ENCODE results near the gene AKR1E2.

AKR1E2 gene

DNA sequence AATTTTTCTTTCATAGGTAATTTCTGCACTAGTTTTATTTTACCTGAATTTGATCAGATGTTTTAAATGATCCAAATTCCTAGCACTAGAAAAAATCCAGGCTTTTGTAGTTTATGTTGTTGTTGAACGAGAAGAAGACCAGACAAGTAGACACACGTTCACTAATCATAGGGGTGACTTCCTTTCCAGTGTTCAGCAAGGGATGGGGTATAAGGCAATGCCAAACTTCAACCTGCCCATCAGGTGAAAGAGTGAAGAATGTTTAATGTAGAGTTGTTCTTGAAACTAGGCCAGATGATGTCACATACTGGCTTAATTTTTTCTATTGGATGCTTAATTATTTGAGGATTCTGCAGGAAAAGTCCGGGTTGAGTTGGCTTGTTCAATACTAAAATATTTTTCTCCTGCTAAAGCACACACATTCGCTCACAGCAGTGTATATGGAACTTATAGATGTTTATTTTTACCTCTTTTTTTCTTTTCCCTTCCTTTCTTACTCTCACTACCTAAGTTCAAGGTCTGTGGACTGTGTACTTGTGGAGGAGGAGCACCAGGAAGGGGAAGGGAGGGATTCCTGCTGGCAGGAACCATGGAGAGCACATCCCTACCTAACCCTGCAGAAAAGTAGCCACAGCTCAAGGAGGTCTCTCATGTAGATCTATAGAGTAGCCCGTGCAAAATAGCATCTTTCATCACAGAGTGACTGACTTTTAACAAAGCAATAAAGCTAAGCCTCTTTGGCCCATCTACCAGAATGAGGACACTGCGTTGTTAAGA lies 23.1 kb upstream of the AKR1E2 start:
- DNase-seq (ENCODE audit: low read depth): no peak
- H3K4me3 ChIP-seq (ENCODE audit: low read depth, low read length): no peak overlapping the region
- TF ChIP-seq, protein P1, sequence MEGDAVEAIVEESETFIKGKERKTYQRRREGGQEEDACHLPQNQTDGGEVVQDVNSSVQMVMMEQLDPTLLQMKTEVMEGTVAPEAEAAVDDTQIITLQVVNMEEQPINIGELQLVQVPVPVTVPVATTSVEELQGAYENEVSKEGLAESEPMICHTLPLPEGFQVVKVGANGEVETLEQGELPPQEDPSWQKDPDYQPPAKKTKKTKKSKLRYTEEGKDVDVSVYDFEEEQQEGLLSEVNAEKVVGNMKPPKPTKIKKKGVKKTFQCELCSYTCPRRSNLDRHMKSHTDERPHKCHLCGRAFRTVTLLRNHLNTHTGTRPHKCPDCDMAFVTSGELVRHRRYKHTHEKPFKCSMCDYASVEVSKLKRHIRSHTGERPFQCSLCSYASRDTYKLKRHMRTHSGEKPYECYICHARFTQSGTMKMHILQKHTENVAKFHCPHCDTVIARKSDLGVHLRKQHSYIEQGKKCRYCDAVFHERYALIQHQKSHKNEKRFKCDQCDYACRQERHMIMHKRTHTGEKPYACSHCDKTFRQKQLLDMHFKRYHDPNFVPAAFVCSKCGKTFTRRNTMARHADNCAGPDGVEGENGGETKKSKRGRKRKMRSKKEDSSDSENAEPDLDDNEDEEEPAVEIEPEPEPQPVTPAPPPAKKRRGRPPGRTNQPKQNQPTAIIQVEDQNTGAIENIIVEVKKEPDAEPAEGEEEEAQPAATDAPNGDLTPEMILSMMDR (conservative IDR thresholded peaks at IDR 0.05; ENCODE audit: low read depth, low read length): no peak

DNA sequence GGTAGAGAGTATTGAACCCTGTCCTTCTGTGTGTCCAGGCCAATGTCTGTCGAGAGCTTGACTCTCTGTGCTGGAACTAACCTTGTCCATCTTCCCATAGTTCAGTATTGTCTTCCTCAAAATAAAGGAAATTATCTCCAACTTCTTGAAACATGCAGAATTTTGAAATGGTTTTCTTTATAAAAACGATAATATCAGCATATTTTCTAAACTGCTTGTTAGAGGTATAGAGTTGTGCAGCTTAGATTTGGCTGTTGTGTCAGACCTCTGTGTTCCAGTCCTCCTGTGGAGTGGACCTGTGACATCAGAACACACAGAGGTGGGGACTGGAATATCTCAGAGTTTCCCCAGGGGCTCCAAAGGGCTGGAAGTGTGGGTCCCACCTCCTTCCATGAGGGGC lies 22.2 kb upstream of the AKR1E2 start:
- DNase-seq (ENCODE audit: low read depth): no peak
- TF ChIP-seq, protein P1 (conservative IDR thresholded peaks at IDR 0.05; ENCODE audit: low read depth, low read length): no peak
- no peak overlapping the region for H3K4me3 ChIP-seq (ENCODE audit: low read depth, low read length)

DNA sequence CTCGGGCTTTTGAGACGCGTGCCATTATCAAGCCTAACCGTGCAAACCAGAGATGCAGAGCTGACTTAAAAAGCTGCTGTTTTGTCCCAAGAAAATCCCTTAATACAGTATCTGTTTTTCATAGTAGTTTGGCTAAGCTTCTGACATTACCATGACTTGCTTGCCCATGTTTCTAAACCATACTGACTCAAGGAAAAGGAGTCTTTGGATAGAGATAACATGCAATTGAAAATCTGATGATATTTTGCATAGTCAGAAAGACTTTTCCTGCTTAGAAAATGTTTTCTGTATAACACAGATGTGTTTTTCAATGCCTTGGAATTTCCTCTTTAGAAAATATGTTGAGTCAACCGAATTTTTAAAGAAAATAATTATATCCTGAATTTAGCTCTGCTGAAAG lies 21.5 kb upstream of the AKR1E2 start:
- TF ChIP-seq, protein P1 (conservative IDR thresholded peaks at IDR 0.05; ENCODE audit: low read depth, low read length): no peak
- DNase-seq (ENCODE audit: low read depth): peak; percentile 24

DNA sequence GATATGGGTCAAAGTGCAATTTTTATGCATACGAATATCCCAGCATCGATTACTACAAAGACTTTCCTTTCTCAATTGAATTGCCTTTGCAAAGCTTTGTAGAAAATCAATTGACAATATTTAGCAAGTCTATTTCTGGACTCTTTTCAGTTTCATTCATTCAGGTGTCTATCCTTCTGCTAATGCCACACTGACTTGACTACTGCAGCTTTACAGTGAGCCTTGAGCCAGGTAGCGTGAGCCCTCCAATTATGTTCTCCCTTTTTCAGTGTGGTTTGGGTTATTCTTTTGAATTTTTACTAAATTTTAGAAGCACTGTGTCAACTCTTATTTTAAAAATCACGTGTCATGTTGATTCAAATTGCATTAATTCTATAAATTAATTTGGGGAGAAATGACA lies 19.5 kb upstream of the AKR1E2 start:
- no peak for DNase-seq (ENCODE audit: low read depth)
- H3K4me3 ChIP-seq (ENCODE audit: low read depth, low read length): no peak overlapping the region
- TF ChIP-seq, protein P1 (conservative IDR thresholded peaks at IDR 0.05; ENCODE audit: low read depth, low read length): no peak

More for the DNA sequence above, 21.5 kb upstream of the AKR1E2 start:
- no peak overlapping the region for H3K4me3 ChIP-seq (ENCODE audit: low read depth, low read length)

DNA sequence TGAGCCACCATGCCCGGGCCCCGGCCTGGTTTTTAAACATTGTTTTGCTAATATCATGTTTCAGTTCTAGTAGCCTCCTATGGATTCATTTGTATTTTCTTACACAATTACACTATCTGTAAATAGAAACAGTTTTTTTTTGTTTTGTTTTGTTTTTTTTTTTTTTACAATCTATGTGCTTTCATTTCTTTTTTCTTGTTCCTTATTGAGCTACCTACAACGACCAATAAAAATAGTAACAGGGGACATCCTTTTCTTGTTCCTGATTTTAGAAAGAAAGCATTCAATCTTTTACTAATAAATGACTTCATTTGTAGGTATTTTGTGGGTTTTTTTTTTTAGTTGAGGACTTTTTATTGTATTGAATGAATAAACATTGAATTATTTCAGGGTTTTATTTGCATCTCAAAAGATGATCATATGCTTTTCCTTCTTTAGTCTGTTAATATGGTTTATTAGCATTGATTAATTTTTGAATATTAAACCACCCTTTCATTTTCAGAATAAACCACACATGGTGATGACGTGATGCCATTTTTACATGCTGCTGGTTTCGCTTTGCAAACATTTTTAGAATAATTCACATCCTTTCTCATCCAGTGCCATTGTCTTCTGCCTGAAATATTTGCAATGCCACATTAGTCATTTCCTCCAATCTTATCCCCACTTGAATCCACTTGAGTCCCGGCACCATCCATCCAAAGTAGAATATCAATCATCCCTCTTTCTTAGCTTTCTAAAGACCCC lies 18.1 kb upstream of the AKR1E2 start:
- peak; percentile 83 for DNase-seq (ENCODE audit: low read depth)
- H3K4me3 ChIP-seq (ENCODE audit: low read depth, low read length): no peak overlapping the region
- TF ChIP-seq, protein P1 (conservative IDR thresholded peaks at IDR 0.05; ENCODE audit: low read depth, low read length): no peak

DNA sequence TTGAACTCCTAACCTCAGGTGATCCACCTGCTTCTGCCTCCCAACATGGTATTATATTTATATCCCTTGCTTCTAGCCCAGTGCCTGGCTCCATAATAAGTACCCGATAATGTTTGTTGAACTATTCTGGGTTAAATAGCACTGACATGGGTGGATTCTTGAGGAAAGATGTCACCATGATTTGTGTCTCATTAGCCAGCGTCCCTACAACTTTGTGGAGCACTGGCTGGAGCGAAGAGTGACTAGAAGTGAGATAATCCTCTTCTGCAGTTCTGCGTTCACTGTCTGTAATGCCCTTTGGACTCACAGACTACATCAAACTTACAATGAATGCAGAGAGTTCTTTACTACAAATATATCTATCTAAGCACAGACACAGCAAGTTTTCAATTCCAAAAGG lies 16.9 kb upstream of the AKR1E2 start:
- TF ChIP-seq, protein P1 (conservative IDR thresholded peaks at IDR 0.05; ENCODE audit: low read depth, low read length): no peak
- no peak overlapping the region for H3K4me3 ChIP-seq (ENCODE audit: low read depth, low read length)
- DNase-seq (ENCODE audit: low read depth): no peak

Measured in choroid plexus epithelial cell (primary cell).